A673 (cell line): ENCODE measurements around the gene FLYWCH1.

Experiments
- CTCF ChIP-seq: fragments of 300-800, 200-600 bp; sonication (generic); conservative IDR thresholded peaks from 2 replicates; pipeline ENCODE4 v1.5.1; 2017; ENCODE audit warnings: low read depth, mild to moderate bottlenecking, antibody characterized with exemption, low read length, moderate library complexity, mixed read lengths
- EZH2 ChIP-seq: fragments of 200-600 bp; sonication (generic); IDR thresholded peaks from 2 replicates; pipeline ENCODE4 v1.6.1; 2017; ENCODE audit warnings: borderline replicate concordance, low read depth, mild to moderate bottlenecking, mixed read lengths, antibody characterized with exemption, low read length; ENCODE audit not compliant: poor library complexity, severe bottlenecking

GRCh38 chr16:2928796-2929195 lies 17.1 kb downstream of the FLYWCH1 start:
- TF ChIP-seq CTCF (no peak), EZH2 (no peak)
